ENCODE data around the gene SIN3A. TPM values are rescaled to one million over a fixed set of nuclear protein-coding genes. Genes with fewer than 3 reads are reported as not detected.
"Not testable (repeated sequence)": the region's sequence is repeated elsewhere in the genome, so short reads cannot be mapped to it uniquely, and the experiment has no call there.

The SIN3A gene
- polyA plus RNA-seq, 1 experiment: 39.5 TPM

GRCh38 chr15:75347222-75348033, 104.1 kb downstream of the SIN3A start:
- peaks cover 2% of the 10 kb centered on the region; the same call in 1 of the 2 replicates for H3K36me3 ChIP-seq (ENCODE audit: control insufficient read depth, insufficient read depth, low read length)
- H3K4me3 ChIP-seq (ENCODE audit: low read depth, low read length): peak overlapping the region; percentile 82
- H3K27me3 ChIP-seq (ENCODE audit: control insufficient read depth, insufficient read depth, low read length): peaks cover 12% of the 10 kb centered on the region
- DNase-seq (ENCODE audit: low read depth): no peak
- no peak for TF ChIP-seq CTCF (IDR thresholded peaks at IDR 0.05; ENCODE audit: insufficient read depth, low read depth, low read length)
- ChIA-PET POLR2A (interaction anchor here (0.6 kb wide), 2 partner anchors 14 to 107 kb away, joined by 3 to 9 read pairs; no protein-coding TSS in a partner anchor), CTCF (interaction anchor here (1.8 kb wide), 1 partner anchor 20 kb away, joined by 13 read pairs; the partner anchor contains the start of gene MAN2C1)

DNA sequence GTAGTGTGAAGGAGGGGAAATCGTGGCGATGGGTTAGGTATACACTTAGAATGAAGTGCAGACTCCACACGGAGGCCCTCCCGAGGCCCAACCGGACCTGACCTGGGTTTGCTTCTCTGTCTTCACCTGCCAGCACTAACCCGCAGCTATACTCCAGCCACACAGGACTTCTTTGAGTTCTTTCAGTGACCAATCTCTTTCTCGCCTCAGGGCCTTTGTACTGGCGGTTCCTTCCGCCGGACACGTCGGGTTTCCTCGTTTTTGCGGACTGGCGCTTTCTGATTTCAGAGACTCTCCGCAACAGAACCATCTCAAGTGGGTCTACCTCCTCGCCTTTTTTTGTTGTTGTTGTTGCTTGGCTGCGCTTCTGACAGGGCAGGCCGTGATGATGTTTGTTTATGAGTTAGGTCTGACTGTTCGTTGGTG, 104.7 kb downstream of the SIN3A start, which contains the start of gene NEIL1:
TSS of gene NEIL1 (plus strand) at position 244 of the 426 bp plus-strand sequence. CDS start 1,867 bp downstream, outside the sequence.
- POLR2A ChIA-PET: no interaction called here

DNA sequence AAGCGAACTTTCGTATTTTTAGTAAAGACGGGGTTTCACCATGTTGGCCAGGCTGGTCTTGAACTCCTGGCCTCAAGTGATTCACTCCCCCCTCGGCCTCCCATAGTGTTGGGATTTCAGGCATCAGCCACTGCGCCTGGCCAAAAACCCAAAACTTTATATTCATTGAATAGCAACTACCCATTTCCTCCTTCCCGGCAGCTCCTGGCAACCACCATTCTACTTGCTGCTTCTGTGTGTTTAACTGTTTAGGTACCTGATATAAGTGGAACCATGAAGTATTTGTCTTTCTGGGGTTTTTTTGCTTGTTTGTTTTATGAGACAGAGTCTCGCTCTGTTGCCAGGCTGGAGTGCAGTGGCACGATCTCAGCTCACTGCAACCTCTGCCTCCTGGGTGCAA, 107.5 kb downstream of the SIN3A start:
- CTCF ChIA-PET: interaction anchor here (1.1 kb wide), 1 partner anchor 24 kb away, joined by 4 read pairs; no protein-coding TSS in a partner anchor
- DNase-seq (ENCODE audit: low read depth); POLR2A ChIA-PET; H3K27me3 ChIP-seq (ENCODE audit: control insufficient read depth, insufficient read depth, low read length); H3K4me3 ChIP-seq (ENCODE audit: low read depth, low read length); H3K36me3 ChIP-seq (ENCODE audit: control insufficient read depth, insufficient read depth, low read length): not testable (repeated sequence)

More for the DNA sequence above, 104.7 kb downstream of the SIN3A start, which contains the start of gene NEIL1:
- no peaks in the 10 kb centered on the region for H3K36me3 ChIP-seq (ENCODE audit: control insufficient read depth, insufficient read depth, low read length)
- peak within 1 kb of the TSS; percentile 82 for H3K4me3 ChIP-seq (ENCODE audit: low read depth, low read length)
- H3K27me3 ChIP-seq (ENCODE audit: control insufficient read depth, insufficient read depth, low read length): peaks cover 12% of the 10 kb centered on the region
- CTCF ChIA-PET: interaction anchor here (1.8 kb wide), 1 partner anchor 21 kb away, joined by 13 read pairs; the partner anchor contains the start of gene MAN2C1
- no peak for TF ChIP-seq CTCF (IDR thresholded peaks at IDR 0.05; ENCODE audit: insufficient read depth, low read depth, low read length)
- DNase-seq (ENCODE audit: low read depth): no peak

- H3K4me3 ChIP-seq (ENCODE audit: low read depth, low read length): no peak overlapping the region
- POLR2A ChIA-PET: no interaction called here
- TF ChIP-seq CTCF (IDR thresholded peaks at IDR 0.05; ENCODE audit: insufficient read depth, low read depth, low read length): no peak
- CTCF ChIA-PET: no interaction called here
- 0 out of 2 replicates have a peak, but pooled peaks cover 2% of the 10 kb centered on the region for H3K27me3 ChIP-seq (ENCODE audit: control insufficient read depth, insufficient read depth, low read length)
- peaks cover 5% of the 10 kb centered on the region; the same call in 1 of the 2 replicates for H3K36me3 ChIP-seq (ENCODE audit: control insufficient read depth, insufficient read depth, low read length)
- no peak for DNase-seq (ENCODE audit: low read depth)
Measured at GRCh38 chr15:75342221-75342620, 109.3 kb downstream of the SIN3A start.

GRCh38 chr15:75339531-75340240, 111.8 kb downstream of the SIN3A start:
- no peak for TF ChIP-seq CTCF (IDR thresholded peaks at IDR 0.05; ENCODE audit: insufficient read depth, low read depth, low read length)
- DNase-seq (ENCODE audit: low read depth): no peak
- Histone ChIP-seq H3K4me3 (ENCODE audit: low read depth, low read length) (no peak overlapping the region), H3K27me3 (ENCODE audit: control insufficient read depth, insufficient read depth, low read length) (no peaks in the 10 kb centered on the region), H3K36me3 (ENCODE audit: control insufficient read depth, insufficient read depth, low read length) (peaks cover 5% of the 10 kb centered on the region; the same call in 1 of the 2 replicates)
- ChIA-PET CTCF (interaction anchor here (0.6 kb wide), 1 partner anchor 442 kb away, joined by 3 read pairs; no protein-coding TSS in a partner anchor), POLR2A (no interaction called here)
